NCI-H226 (cell line): ENCODE results near the gene MIB2.
"Not testable (repeated sequence)": the region's sequence is repeated elsewhere in the genome, so short reads cannot be mapped to it uniquely, and the experiment has no call there.

ENCODE experiments used
- DNase-seq: peaks from one replicate; pipeline ENCODE4 v3.0.0-alpha.2; 2015

MIB2 gene

GRCh38 chr1:1627829-1628753 is 12.8 kb downstream of the MIB2 start:
- DNase-seq: no peak

DNA sequence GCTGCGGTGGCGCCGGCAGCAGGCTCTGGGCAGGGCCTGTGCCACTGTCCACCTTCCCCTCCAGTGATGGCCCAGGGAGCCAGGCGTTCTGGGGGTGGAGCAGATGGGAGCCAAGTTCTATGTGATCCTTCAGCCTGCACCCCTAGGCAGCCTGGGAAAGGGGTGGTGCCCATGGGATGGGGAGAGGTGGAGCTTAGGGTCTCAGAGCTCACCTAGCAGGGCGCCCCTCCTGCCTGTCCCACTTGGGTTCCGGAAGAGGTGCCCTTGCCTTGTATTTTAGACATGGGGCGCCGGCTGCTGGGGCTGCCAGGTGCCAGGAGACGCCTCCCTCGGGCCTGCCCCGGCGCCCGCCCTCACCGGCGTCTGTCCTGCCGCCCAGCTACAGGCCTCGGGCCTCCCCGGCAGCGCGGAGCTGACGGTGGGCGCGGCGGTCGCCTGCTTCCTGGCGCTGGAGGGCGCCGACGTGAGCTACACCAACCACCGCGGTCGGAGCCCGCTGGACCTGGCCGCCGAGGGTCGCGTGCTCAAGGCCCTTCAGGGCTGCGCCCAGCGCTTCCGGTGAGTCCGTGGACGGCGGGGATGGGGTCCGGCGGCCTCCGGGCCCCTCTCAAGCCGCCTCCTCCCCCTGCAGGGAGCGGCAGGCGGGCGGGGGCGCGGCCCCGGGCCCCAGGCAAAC is 13.6 kb downstream of the MIB2 start:
- no peak for DNase-seq

DNA sequence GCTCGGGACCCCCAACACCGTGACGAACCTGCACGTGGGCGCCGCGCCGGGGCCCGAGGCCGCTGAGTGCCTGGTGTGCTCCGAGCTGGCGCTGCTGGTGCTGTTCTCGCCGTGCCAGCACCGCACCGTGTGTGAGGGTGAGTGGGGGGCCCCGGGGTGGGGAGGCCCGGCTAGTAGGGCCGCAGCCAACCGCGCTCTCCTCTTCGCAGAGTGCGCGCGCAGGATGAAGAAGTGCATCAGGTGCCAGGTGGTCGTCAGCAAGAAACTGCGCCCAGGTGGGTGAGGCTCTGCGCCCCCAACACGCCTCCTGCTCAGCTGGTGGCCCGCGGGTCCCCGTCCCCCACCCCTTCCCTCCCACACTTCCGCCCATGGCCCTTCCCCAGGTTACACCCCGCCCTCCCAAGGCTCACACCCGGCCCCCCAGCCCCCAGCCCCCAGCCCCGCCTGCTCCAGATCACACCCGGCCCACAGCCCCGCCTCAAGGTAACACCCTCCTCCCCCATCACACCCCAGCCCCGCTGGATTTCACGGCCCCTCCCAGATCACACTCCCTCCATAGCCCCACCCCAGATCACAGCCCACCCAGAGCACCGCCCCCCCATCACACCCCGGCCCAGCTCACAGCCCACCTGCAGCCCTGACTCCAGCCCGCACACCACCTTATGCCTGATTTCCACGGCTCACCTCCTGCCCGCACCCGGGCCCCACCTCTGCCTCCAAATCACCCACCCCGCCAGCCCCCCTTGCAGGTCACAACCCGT is 14.3 kb downstream of the MIB2 start:
- DNase-seq: no peak

- no peak for DNase-seq
Measured at GRCh38 chr1:1630191-1630964, 15.1 kb downstream of the MIB2 start.

GRCh38 chr1:1630965-1631781 is 15.9 kb downstream of the MIB2 start:
- no peak for DNase-seq

- DNase-seq: no peak
Measured at GRCh38 chr1:1631782-1632420, 16.6 kb downstream of the MIB2 start, which contains the start of gene MMP23B. TSS of gene MMP23B (plus strand) at chr1:1632173. CDS start at chr1:1632219, 46 bp downstream.

DNA sequence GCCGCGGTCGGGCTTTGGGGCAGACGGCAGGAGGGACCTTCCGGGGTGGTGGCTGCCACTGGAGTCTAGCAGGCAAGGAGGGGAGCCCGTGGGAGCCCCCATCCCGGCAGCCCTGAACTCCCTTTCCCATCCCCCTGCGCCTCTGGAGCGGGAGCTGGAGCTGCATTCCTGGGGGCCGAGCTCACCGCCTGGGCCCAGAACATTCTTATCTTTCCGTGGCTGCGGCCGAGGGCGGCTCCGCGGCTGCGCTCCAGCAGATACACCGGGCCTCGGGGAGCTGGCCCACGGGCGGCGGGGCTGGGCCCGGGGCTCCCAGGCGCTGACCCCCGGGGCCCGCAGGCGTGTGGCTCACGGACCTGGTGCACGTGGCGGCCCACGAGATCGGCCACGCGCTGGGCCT is 18.1 kb downstream of the MIB2 start:
- DNase-seq: not testable (repeated sequence)

- not testable (repeated sequence) for DNase-seq
Measured at GRCh38 chr1:1634613-1635012, 19.3 kb downstream of the MIB2 start.

DNA sequence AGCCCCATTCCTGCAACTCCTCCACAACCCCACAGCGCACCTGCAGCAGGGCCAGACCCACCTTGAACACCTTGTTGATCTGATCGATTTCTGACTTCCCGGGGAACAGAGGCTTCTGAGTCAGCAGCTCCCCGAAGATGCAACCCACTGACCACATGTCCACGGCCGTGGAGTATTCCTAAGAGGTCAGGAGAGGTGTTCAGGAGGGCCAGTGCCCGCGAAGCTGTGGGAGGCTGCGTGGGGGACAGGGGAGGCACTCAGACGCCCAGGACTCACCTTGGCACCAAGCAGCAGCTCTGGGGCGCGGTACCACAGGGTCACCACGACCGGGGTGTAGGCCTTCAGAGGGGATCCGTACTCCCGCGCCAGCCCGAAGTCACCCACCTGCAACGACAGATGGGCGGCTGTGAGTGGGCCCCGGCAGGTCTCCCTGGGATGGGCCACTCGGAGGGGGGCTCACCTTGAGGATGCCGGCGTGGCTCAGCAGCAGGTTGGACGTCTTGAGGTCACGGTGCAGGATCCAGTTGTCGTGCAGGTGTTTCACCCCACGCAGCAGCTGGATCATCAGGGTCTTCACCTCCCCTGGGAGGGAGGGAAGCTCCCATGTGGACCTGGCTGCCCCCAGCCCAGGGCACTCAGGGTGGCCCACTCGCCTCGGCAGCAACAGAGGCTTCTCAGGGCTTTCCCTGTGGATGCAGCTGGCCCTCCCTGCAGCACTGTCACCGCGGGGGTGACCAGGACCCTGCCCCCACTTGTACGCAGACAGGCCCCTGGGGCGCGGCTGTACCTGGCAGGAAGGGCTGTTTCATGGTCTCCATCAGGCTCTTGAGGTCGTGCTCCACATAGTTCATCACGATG is 21.6 kb downstream of the MIB2 start:
- DNase-seq: not testable (repeated sequence)

- DNase-seq: not testable (repeated sequence)
Measured at GRCh38 chr1:1637479-1637875, 22.2 kb downstream of the MIB2 start.

GRCh38 chr1:1638528-1638927 is 23.2 kb downstream of the MIB2 start:
- DNase-seq: not testable (repeated sequence)

- not testable (repeated sequence) for DNase-seq
Measured at GRCh38 chr1:1639368-1639767, 24.1 kb downstream of the MIB2 start.

DNA sequence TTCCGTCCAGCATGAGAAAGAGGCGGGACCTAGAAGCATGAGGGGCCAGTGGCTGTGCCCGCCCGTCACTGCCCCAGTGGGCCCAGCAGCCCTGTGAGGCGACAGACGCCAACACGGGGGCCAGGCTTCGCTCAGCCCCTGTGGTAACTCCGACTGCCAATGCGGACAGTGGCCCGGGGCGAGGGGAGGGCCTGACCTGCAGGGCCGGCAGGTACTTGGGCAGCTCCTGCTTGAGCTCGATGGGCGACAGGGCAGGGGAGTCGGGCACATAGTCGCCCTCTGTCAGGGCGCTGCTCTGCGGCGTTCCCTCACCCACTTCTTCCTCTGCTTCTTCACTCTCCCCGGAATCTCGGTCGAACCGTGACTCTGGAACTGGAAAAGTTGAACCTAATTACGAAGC is 24.8 kb downstream of the MIB2 start:
- not testable (repeated sequence) for DNase-seq

- not testable (repeated sequence) for DNase-seq
Measured at GRCh38 chr1:1640711-1641461, 25.6 kb downstream of the MIB2 start.

GRCh38 chr1:1646326-1646725 is 31.0 kb downstream of the MIB2 start:
- DNase-seq: not testable (repeated sequence)

DNA sequence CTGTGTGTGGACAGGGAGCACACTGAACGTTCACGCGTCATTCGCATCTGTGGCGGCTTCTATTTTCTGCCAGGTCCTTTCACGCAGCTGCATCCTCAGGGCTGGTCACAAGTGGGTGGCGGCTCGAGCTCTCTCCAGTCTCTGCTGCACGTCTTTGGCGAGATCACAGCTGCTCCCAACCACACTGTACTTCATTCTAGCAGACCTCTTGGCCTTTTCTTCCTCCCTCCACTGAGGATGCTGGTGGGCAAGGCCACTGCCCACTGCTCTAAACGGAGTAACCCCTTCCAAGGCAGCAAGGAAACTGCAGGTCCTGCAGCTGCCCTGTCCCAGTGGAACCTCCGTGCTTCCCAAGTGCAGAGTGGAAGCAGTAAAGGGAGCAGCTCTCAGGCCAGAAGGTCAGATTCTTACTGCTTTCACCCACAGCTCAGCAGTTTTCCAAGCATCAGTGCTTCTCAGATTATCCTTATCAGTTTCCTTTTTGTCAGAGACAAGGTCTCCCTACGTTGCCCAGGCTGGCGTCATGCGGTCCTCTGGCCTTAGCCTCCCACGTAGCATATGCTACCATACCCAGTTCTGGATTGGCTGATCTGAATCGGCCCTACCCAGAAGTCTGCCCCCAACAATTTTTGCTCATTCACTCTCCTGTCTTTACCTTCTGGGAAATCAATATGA is 32.4 kb downstream of the MIB2 start:
- not testable (repeated sequence) for DNase-seq

GRCh38 chr1:1648265-1648664 is 33.0 kb downstream of the MIB2 start:
- DNase-seq: not testable (repeated sequence)
